ENCODE data around the gene CLHC1. TPM values are rescaled to one million over a fixed set of nuclear protein-coding genes. Genes with fewer than 3 reads are reported as not detected.

The CLHC1 gene
- total and polyA plus RNA-seq, 2 donors (not counting 1 experiment from before 2014, with no cell fraction given), result 2.0 to 12.8 TPM

GRCh38 chr2:55156984-55157383, 75.1 kb downstream of the CLHC1 start:
- POLR2A ChIA-PET, result no interaction called here
- Mint-ChIP-seq H3K27me3 (peaks cover 3% of the 10 kb centered on the region), H3K4me1 (peaks cover 42% of the 10 kb centered on the region), H3K4me3 (no peak overlapping the region), H3K27ac (no peak overlapping the region), H3K9me3 (ENCODE audit: insufficient read depth) (no peaks in the 10 kb centered on the region)
- 94% methylated on average over 2 of the region's 2 CpGs for WGBS (ENCODE audit: insufficient coverage)
- TF ChIP-seq CTCF (IDR thresholded peaks at IDR 0.05) (no peak), EZH2 (IDR thresholded peaks at IDR 0.05; ENCODE audit: borderline replicate concordance, insufficient read depth, low read depth, low read length, poor library complexity, severe bottlenecking) (no peak)
- Histone ChIP-seq H3K36me3 (replicated peaks in 1 of 2; ENCODE audit: control extremely low read depth in 1 of 2, control insufficient read depth in 1 of 2, extremely low read depth in 1 of 2, insufficient read depth in 2 of 2, low read length in 1 of 2) (no peaks in the 10 kb centered on the region), H3K9ac (ENCODE audit: low read length) (no peak overlapping the region), H3K4me2 (replicated peaks; ENCODE audit: low read depth, low read length, poor library complexity, severe bottlenecking) (no peak overlapping the region), H3K4me3 (ENCODE audit: control extremely low read depth in 1 of 5, extremely low read depth in 1 of 5, insufficient read depth in 1 of 5, low read depth in 2 of 5, low read length in 4 of 5) (no peak overlapping the region), H3K27ac (ENCODE audit: low read length in 2 of 2) (no peak overlapping the region), H4K20me1 (ENCODE audit: control insufficient read depth, insufficient read depth, low read length, poor library complexity, severe bottlenecking) (no peaks in the 10 kb centered on the region), H3K4me1 (ENCODE audit: control insufficient read depth in 2 of 2, insufficient read depth in 2 of 2, low read length in 2 of 2) (peaks cover 29 to 35% of the 10 kb centered on the region in 2 donors), H3K9me3 (ENCODE audit: control extremely low read depth in 1 of 3, control insufficient read depth in 2 of 3, insufficient read depth in 1 of 3, low read length in 2 of 3) (no peaks in the 10 kb centered on the region), H2AFZ (ENCODE audit: insufficient read depth, low read depth, low read length, poor library complexity, severe bottlenecking) (no peak overlapping the region), H3K79me2 (ENCODE audit: control insufficient read depth, insufficient read depth, low read length) (no peaks in the 10 kb centered on the region), H3K27me3 (replicated peaks in 1 of 4; ENCODE audit: control extremely low read depth in 1 of 4, control insufficient read depth in 3 of 4, insufficient read depth in 4 of 4, low read length in 3 of 4) (no peaks in the 10 kb centered on the region)
- intact Hi-C loops (cut with micrococcal nuclease), result no loop called here
- DNase-seq (no peak), ATAC-seq (ENCODE audit: low read depth) (no peak)
- CTCF ChIA-PET, result interaction anchor here (1.1 to 2.7 kb wide), 3 partner anchors 11 to 130 kb away, joined by 3 to 8 read pairs (median 5); no protein-coding TSS in a partner anchor

- Histone ChIP-seq H3K4me2 (replicated peaks; ENCODE audit: low read depth, low read length, poor library complexity, severe bottlenecking) (no peak overlapping the region), H3K36me3 (replicated peaks in 1 of 2; ENCODE audit: control extremely low read depth in 1 of 2, control insufficient read depth in 1 of 2, extremely low read depth in 1 of 2, insufficient read depth in 2 of 2, low read length in 1 of 2) (no peaks in the 10 kb centered on the region), H3K9me3 (ENCODE audit: control extremely low read depth in 1 of 3, control insufficient read depth in 2 of 3, insufficient read depth in 1 of 3, low read length in 2 of 3) (no peaks in the 10 kb centered on the region), H3K9ac (ENCODE audit: low read length) (no peak overlapping the region), H3K79me2 (ENCODE audit: control insufficient read depth, insufficient read depth, low read length) (no peaks in the 10 kb centered on the region), H4K20me1 (ENCODE audit: control insufficient read depth, insufficient read depth, low read length, poor library complexity, severe bottlenecking) (no peaks in the 10 kb centered on the region), H3K4me3 (ENCODE audit: control extremely low read depth in 1 of 5, extremely low read depth in 1 of 5, insufficient read depth in 1 of 5, low read depth in 2 of 5, low read length in 4 of 5) (no peak overlapping the region), H3K27ac (ENCODE audit: low read length in 2 of 2) (no peak overlapping the region), H2AFZ (ENCODE audit: insufficient read depth, low read depth, low read length, poor library complexity, severe bottlenecking) (no peak overlapping the region), H3K27me3 (replicated peaks in 1 of 4; ENCODE audit: control extremely low read depth in 1 of 4, control insufficient read depth in 3 of 4, insufficient read depth in 4 of 4, low read length in 3 of 4) (no peaks in the 10 kb centered on the region), H3K4me1 (ENCODE audit: control insufficient read depth in 2 of 2, insufficient read depth in 2 of 2, low read length in 2 of 2) (peaks cover 35 to 42% of the 10 kb centered on the region in 2 donors)
- ChIA-PET POLR2A (no interaction called here), CTCF (interaction anchor here (1.1 to 2.7 kb wide), 3 partner anchors 12 to 129 kb away, joined by 3 to 8 read pairs (median 5); no protein-coding TSS in a partner anchor)
- peaks cover 49% of the 10 kb centered on the region for H3K4me1 Mint-ChIP-seq
- ATAC-seq (ENCODE audit: low read depth), result no peak
- no peak overlapping the region for H3K4me3 Mint-ChIP-seq
- no peaks in the 10 kb centered on the region for H3K27me3 Mint-ChIP-seq
- no peak for DNase-seq
- TF ChIP-seq CTCF (IDR thresholded peaks at IDR 0.05) (no peak), EZH2 (IDR thresholded peaks at IDR 0.05; ENCODE audit: borderline replicate concordance, insufficient read depth, low read depth, low read length, poor library complexity, severe bottlenecking) (no peak)
- intact Hi-C loops (cut with micrococcal nuclease), result no loop called here
- no peaks in the 10 kb centered on the region for H3K9me3 Mint-ChIP-seq (ENCODE audit: insufficient read depth)
- WGBS (ENCODE audit: insufficient coverage), result 100% methylated on average over 1 of the region's 2 CpGs
- H3K27ac Mint-ChIP-seq, result no peak overlapping the region
These were observed 75.8 kb downstream of the CLHC1 start for GRCh38 chr2:55156326-55156725.

Data from B cell (primary cell).